Occipital lobe (tissue), 2 donors: Measurements from ENCODE around the gene FAM236A. TPM values are rescaled to one million over a fixed set of nuclear protein-coding genes. Genes with fewer than 3 reads are reported as not detected.
"Not testable (repeated sequence)": the region's sequence is repeated elsewhere in the genome, so short reads cannot be mapped to it uniquely, and the experiment has no call there.

Source experiments
- DNase-seq: peaks from one replicate; lab custom pipeline; 2025; lab: John Stamatoyannopoulos, UW
- total RNA-seq: library from RNA; depleted of rRNA; stranded (reverse); fragments of >200 nt; gene quantifications from one replicate; pipeline ENCODE4 v1.2.3, GENCODE V29; 2014

The FAM236A gene
- total RNA-seq, result not detected

GRCh38 chrX:72937906-72938305 is at the start of gene FAM236A:
Gene FAM236A (plus strand): TSS chrX:72938206. CDS start chrX:72938263, 57 bp downstream.
- DNase-seq, result not testable (repeated sequence)

- not testable (repeated sequence) for DNase-seq
Observed at GRCh38 chrX:72889740-72890139, 48.3 kb upstream of the FAM236A start.

- DNase-seq, result not testable (repeated sequence)
Observed at GRCh38 chrX:72912315-72912714, 25.7 kb upstream of the FAM236A start, which contains the start of gene FAM236C. Gene FAM236C (plus strand): TSS chrX:72912615. CDS start chrX:72912715, 100 bp downstream.

GRCh38 chrX:72916096-72916495 is 21.9 kb upstream of the FAM236A start:
- not testable (repeated sequence) for DNase-seq

GRCh38 chrX:72932283-72932682 is 5.7 kb upstream of the FAM236A start:
- DNase-seq, result not testable (repeated sequence)

- not testable (repeated sequence) for DNase-seq
Observed at GRCh38 chrX:72936455-72936854, 1.6 kb upstream of the FAM236A start.

GRCh38 chrX:72936882-72937455 is 1.0 kb upstream of the FAM236A start:
- DNase-seq, result not testable (repeated sequence)

GRCh38 chrX:72942272-72942671 is 4.3 kb downstream of the FAM236A start:
- not testable (repeated sequence) for DNase-seq

- not testable (repeated sequence) for DNase-seq
Observed at GRCh38 chrX:72943035-72943818, 5.2 kb downstream of the FAM236A start.

GRCh38 chrX:72943819-72944169 is 5.8 kb downstream of the FAM236A start, which contains the start of gene DMRTC1:
Gene DMRTC1 (minus strand): TSS chrX:72943837. CDS start chrX:72875694, 68,143 bp downstream.
- DNase-seq, result not testable (repeated sequence)

GRCh38 chrX:72959971-72960370 is 22.0 kb downstream of the FAM236A start:
- not testable (repeated sequence) for DNase-seq

GRCh38 chrX:72971859-72972258 is 33.9 kb downstream of the FAM236A start:
- not testable (repeated sequence) for DNase-seq

GRCh38 chrX:72974885-72975284 is 36.9 kb downstream of the FAM236A start:
- DNase-seq, result not testable (repeated sequence)

- not testable (repeated sequence) for DNase-seq
Observed at GRCh38 chrX:72980894-72981469, 43.0 kb downstream of the FAM236A start.

Other genes with a start within 250 kb of the FAM236A start
- 3.1 TPM for gene PHKA1, start 223.9 kb upstream of the FAM236A start, total RNA-seq
- 0.31 TPM for gene DMRTC1B, start 161.3 kb upstream of the FAM236A start, total RNA-seq
- not detected for gene FAM236B, start 155.5 kb upstream of the FAM236A start, total RNA-seq
- not detected for gene FAM236D, start 130.0 kb upstream of the FAM236A start, total RNA-seq
- not detected for gene FAM236C, start 25.6 kb upstream of the FAM236A start, total RNA-seq
- not detected for gene DMRTC1, start 5.6 kb downstream of the FAM236A start, total RNA-seq
- not detected for gene PABPC1L2B, start 64.7 kb downstream of the FAM236A start, total RNA-seq
- gene PABPC1L2A, start 141.3 kb downstream of the FAM236A start, total RNA-seq, result 0.78 TPM